Measurements from ENCODE around the gene SNX25.
"Not testable (repeated sequence)": the region's sequence is repeated elsewhere in the genome, so short reads cannot be mapped to it uniquely, and the experiment has no call there.

SNX25 gene

GRCh38 chr4:185196437-185196836 is 13.0 kb upstream of the SNX25 start:
- peak; percentile 68 for ATAC-seq

GRCh38 chr4:185198189-185198588 is 11.2 kb upstream of the SNX25 start:
- ATAC-seq = not testable (repeated sequence)

More at GRCh38 chr4:185196437-185196836, 13.0 kb upstream of the SNX25 start:
- no peak for TF ChIP-seq GLIS3 (CRISPR knock-in tag; IDR thresholded peaks at IDR 0.05)
- TF ChIP-seq PPARA (CRISPR knock-in tag; IDR thresholded peaks at IDR 0.05; ENCODE audit: borderline replicate concordance) = no peak
- TF ChIP-seq ESRRG (CRISPR knock-in tag; IDR thresholded peaks at IDR 0.05) = no peak
- TF ChIP-seq OSR1 (CRISPR knock-in tag; IDR thresholded peaks at IDR 0.05) = no peak
- peak; percentile 57 for TF ChIP-seq ISL1 (CRISPR knock-in tag; IDR thresholded peaks at IDR 0.05)
- TF ChIP-seq ZNF565 (CRISPR knock-in tag; conservative IDR thresholded peaks at IDR 0.05; ENCODE audit: low read depth) = no peak
- TF ChIP-seq ZC3H10 (CRISPR knock-in tag; IDR thresholded peaks at IDR 0.05) = no peak

- peak; percentile 18 for ATAC-seq
- TF ChIP-seq PATZ1 (CRISPR knock-in tag; IDR thresholded peaks at IDR 0.05; ENCODE audit: borderline replicate concordance) = no peak
- no peak for TF ChIP-seq BACH2 (CRISPR knock-in tag; IDR thresholded peaks at IDR 0.05; ENCODE audit: borderline replicate concordance)
- TF ChIP-seq ZFP3 (CRISPR knock-in tag; IDR thresholded peaks at IDR 0.05) = no peak
- peak; percentile 58; the same call in 1 of the 2 replicates for TF ChIP-seq TCF4 (CRISPR knock-in tag; IDR thresholded peaks at IDR 0.05; ENCODE audit: borderline replicate concordance)
- TF ChIP-seq ZC3H10 (CRISPR knock-in tag; IDR thresholded peaks at IDR 0.05) = no peak
- TF ChIP-seq ESRRG (CRISPR knock-in tag; IDR thresholded peaks at IDR 0.05) = no peak
- TF ChIP-seq PPARA (CRISPR knock-in tag; IDR thresholded peaks at IDR 0.05; ENCODE audit: borderline replicate concordance) = no peak
- TF ChIP-seq POU6F1 (CRISPR knock-in tag; IDR thresholded peaks at IDR 0.05; ENCODE audit: borderline replicate concordance, low read depth) = no peak
- no peak for TF ChIP-seq ZNF565 (CRISPR knock-in tag; conservative IDR thresholded peaks at IDR 0.05; ENCODE audit: low read depth)
Measured at GRCh38 chr4:185201977-185202962, 7.1 kb upstream of the SNX25 start.

- ATAC-seq = peak; percentile 6
- TF ChIP-seq GLIS3 (CRISPR knock-in tag; IDR thresholded peaks at IDR 0.05) (no peak), ZFP30 (CRISPR knock-in tag; IDR thresholded peaks at IDR 0.05) (no peak), ZFP3 (CRISPR knock-in tag; IDR thresholded peaks at IDR 0.05) (no peak), BACH2 (CRISPR knock-in tag; IDR thresholded peaks at IDR 0.05; ENCODE audit: borderline replicate concordance) (no peak), ZNF70 (CRISPR knock-in tag; IDR thresholded peaks at IDR 0.05) (no peak), OSR1 (CRISPR knock-in tag; IDR thresholded peaks at IDR 0.05) (no peak), TSHZ2 (CRISPR knock-in tag; IDR thresholded peaks at IDR 0.05) (no peak), TCF4 (CRISPR knock-in tag; IDR thresholded peaks at IDR 0.05; ENCODE audit: borderline replicate concordance) (no peak), ISL1 (CRISPR knock-in tag; IDR thresholded peaks at IDR 0.05) (no peak)
Measured at GRCh38 chr4:185202984-185203485, 6.4 kb upstream of the SNX25 start.

- TF ChIP-seq TSHZ2 (CRISPR knock-in tag; IDR thresholded peaks at IDR 0.05) (peak; percentile 78), CSDC2 (CRISPR knock-in tag; IDR thresholded peaks at IDR 0.05) (0 out of 2 replicates have a peak, but pooled peaks have one; percentile 64), SNAI2 (CRISPR knock-in tag; IDR thresholded peaks at IDR 0.05) (no peak)
- peak; percentile 92 for ATAC-seq
Measured at GRCh38 chr4:185203486-185204237, 5.7 kb upstream of the SNX25 start, which contains the start of gene CFAP97. Gene CFAP97 (minus strand): TSS chr4:185204000. CDS start chr4:185191196, 12,804 bp downstream.
